ENCODE data around the gene GALNT6. TPM values are rescaled to one million over a fixed set of nuclear protein-coding genes. Genes with fewer than 3 reads are reported as not detected.

The GALNT6 gene
- polyA plus RNA-seq, 2 of the 4 experiments (the other 2 are of a cell fraction) = 3.6 to 4.3 TPM

DNA sequence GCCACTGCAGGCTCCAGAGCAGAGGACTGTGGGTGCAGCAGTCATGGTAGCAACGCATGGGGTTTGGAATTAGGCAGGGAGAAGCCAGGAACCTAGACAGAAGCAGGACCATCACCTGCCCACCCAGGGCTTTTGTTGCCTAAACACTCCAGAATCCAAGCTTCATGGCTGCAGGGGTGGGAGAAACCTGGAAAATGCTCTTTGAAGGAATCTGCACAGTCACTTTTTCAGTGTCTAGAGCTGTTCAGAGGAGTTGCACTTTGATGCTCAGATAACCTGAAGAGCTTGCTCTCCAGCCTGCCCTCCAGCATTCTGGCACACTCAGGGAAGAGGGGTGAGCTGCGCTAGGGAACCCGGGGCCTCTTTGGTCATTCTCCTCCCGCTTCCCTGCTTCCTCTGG is 43.1 kb downstream of the GALNT6 start:
- Histone ChIP-seq H3K4me1 (peaks cover 5% of the 10 kb centered on the region; the same call in 1 of the 3 replicates), H3K4me3 (no peak overlapping the region), H3K9me3 (no peaks in the 10 kb centered on the region), H3K4me2 (no peak overlapping the region), H3K27ac (no peak overlapping the region)
- CTCF ChIA-PET = interaction anchor here (0.7 to 1.0 kb wide), 4 partner anchors 13 to 701 kb away, joined by 3 read pairs; no protein-coding TSS in a partner anchor
- POLR2A ChIA-PET = no interaction called here
- WGBS (ENCODE audit: missing lambda C conversion rate) = 80% methylated on average over 4 of the region's 4 CpGs
- ATAC-seq (no peak), DNase-seq (ENCODE audit: low read depth in 1 of 2, low spot score in 1 of 2) (no peak), FAIRE-seq (no peak)
- no peak for TF ChIP-seq POLR2A (IDR thresholded peaks at IDR 0.05; ENCODE audit: low read length)
- TF ChIP-seq, protein P1, sequence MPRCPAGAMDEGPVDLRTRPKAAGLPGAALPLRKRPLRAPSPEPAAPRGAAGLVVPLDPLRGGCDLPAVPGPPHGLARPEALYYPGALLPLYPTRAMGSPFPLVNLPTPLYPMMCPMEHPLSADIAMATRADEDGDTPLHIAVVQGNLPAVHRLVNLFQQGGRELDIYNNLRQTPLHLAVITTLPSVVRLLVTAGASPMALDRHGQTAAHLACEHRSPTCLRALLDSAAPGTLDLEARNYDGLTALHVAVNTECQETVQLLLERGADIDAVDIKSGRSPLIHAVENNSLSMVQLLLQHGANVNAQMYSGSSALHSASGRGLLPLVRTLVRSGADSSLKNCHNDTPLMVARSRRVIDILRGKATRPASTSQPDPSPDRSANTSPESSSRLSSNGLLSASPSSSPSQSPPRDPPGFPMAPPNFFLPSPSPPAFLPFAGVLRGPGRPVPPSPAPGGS (IDR thresholded peaks at IDR 0.05) = no peak
- TF ChIP-seq HOXB5 (CRISPR knock-in tag; IDR thresholded peaks at IDR 0.05) = no peak
- no peak for TF ChIP-seq RAD21 (conservative IDR thresholded peaks at IDR 0.05 in 1 of 2, IDR thresholded peaks at IDR 0.05 in 1 of 2)
- TF ChIP-seq ELK1 (IDR thresholded peaks at IDR 0.05; ENCODE audit: low read depth, low read length) = no peak
- no peak for TF ChIP-seq CEBPB (IDR thresholded peaks at IDR 0.05)
- TF ChIP-seq, protein P2, sequence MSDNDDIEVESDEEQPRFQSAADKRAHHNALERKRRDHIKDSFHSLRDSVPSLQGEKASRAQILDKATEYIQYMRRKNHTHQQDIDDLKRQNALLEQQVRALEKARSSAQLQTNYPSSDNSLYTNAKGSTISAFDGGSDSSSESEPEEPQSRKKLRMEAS (IDR thresholded peaks at IDR 0.05) = no peak
- no peak for TF ChIP-seq ZC3H11A (IDR thresholded peaks at IDR 0.05)
- TF ChIP-seq CBX2 (IDR thresholded peaks at IDR 0.05; ENCODE audit: borderline replicate concordance, low read depth) = no peak
- no peak for TF ChIP-seq FOXS1 (CRISPR knock-in tag; IDR thresholded peaks at IDR 0.05)
- no peak for TF ChIP-seq TFCP2L1 (CRISPR knock-in tag; IDR thresholded peaks at IDR 0.05)
- no peak for TF ChIP-seq TP53 (CRISPR knock-in tag; IDR thresholded peaks at IDR 0.05)

GRCh38 chr12:51346581-51346980 is 44.6 kb downstream of the GALNT6 start, which contains the start of gene CELA1:
Gene CELA1, minus strand, starts transcription at chr12:51346679. Its CDS starts 41 bp downstream, at chr12:51346638.
- Histone ChIP-seq H3K9me3 (no peaks in the 10 kb centered on the region), H3K4me1 (peaks cover 5% of the 10 kb centered on the region; the same call in 1 of the 3 replicates), H3K4me3 (no peak within 1 kb of the TSS), H3K4me2 (no peak within 1 kb of the TSS), H3K27ac (peak within 1 kb of the TSS in 1 of 2 experiments; percentile 52; a peak in 2 of 6 replicates)
- CTCF ChIA-PET = no interaction called here
- TF ChIP-seq ZNF302 (CRISPR knock-in tag; IDR thresholded peaks at IDR 0.05) (no peak), POLR2A (IDR thresholded peaks at IDR 0.05; ENCODE audit: low read length) (no peak), RAD21 (conservative IDR thresholded peaks at IDR 0.05 in 1 of 2, IDR thresholded peaks at IDR 0.05 in 1 of 2) (no peak), EP300 (IDR thresholded peaks at IDR 0.05) (no peak), FOXS1 (CRISPR knock-in tag; IDR thresholded peaks at IDR 0.05) (no peak), HDAC2 (IDR thresholded peaks at IDR 0.05) (no peak), ELK1 (IDR thresholded peaks at IDR 0.05; ENCODE audit: low read depth, low read length) (no peak), ZC3H11A (IDR thresholded peaks at IDR 0.05) (no peak), KDM1A (IDR thresholded peaks at IDR 0.05; ENCODE audit: low read depth) (no peak), MAFK (IDR thresholded peaks at IDR 0.05; ENCODE audit: partially characterized antibody) (no peak), ESRRA (IDR thresholded peaks at IDR 0.05; ENCODE audit: borderline replicate concordance, low read length) (no peak), RARB (CRISPR knock-in tag; IDR thresholded peaks at IDR 0.05) (no peak), HOXB5 (CRISPR knock-in tag; IDR thresholded peaks at IDR 0.05) (no peak), EHMT2 (IDR thresholded peaks at IDR 0.05; ENCODE audit: low read depth) (no peak)
- TF ChIP-seq, protein P3, sequence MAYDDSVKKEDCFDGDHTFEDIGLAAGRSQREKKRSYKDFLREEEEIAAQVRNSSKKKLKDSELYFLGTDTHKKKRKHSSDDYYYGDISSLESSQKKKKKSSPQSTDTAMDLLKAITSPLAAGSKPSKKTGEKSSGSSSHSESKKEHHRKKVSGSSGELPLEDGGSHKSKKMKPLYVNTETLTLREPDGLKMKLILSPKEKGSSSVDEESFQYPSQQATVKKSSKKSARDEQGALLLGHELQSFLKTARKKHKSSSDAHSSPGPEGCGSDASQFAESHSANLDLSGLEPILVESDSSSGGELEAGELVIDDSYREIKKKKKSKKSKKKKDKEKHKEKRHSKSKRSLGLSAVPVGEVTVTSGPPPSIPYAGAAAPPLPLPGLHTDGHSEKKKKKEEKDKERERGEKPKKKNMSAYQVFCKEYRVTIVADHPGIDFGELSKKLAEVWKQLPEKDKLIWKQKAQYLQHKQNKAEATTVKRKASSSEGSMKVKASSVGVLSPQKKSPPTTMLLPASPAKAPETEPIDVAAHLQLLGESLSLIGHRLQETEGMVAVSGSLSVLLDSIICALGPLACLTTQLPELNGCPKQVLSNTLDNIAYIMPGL (CRISPR knock-in tag; IDR thresholded peaks at IDR 0.05; ENCODE audit: borderline replicate concordance) = no peak
- TF ChIP-seq, protein P4, sequence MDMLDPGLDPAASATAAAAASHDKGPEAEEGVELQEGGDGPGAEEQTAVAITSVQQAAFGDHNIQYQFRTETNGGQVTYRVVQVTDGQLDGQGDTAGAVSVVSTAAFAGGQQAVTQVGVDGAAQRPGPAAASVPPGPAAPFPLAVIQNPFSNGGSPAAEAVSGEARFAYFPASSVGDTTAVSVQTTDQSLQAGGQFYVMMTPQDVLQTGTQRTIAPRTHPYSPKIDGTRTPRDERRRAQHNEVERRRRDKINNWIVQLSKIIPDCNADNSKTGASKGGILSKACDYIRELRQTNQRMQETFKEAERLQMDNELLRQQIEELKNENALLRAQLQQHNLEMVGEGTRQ (IDR thresholded peaks at IDR 0.05) = no peak
- POLR2A ChIA-PET = no interaction called here
- WGBS (ENCODE audit: missing lambda C conversion rate) = 87% methylated on average over 3 of the region's 3 CpGs
- no peak for FAIRE-seq
- DNase-seq (ENCODE audit: low read depth in 1 of 2, low spot score in 1 of 2) = no peak
- ATAC-seq = no peak
